ENCODE measurements around the gene FRY.

The FRY gene

GRCh38 chr13:32136716-32137115 lies 105.1 kb downstream of the FRY start:
- DNase-seq = no peak

GRCh38 chr13:32139251-32139650 lies 107.7 kb downstream of the FRY start:
- no peak for DNase-seq

- DNase-seq = no peak
These were observed 108.5 kb downstream of the FRY start for GRCh38 chr13:32140109-32140508.

- DNase-seq = no peak
These were observed 109.9 kb downstream of the FRY start for GRCh38 chr13:32141462-32141861.

GRCh38 chr13:32142115-32142514 lies 110.5 kb downstream of the FRY start:
- DNase-seq = no peak

GRCh38 chr13:32142956-32143375 lies 111.4 kb downstream of the FRY start:
- no peak for DNase-seq

GRCh38 chr13:32147193-32147592 lies 115.6 kb downstream of the FRY start:
- no peak for DNase-seq

GRCh38 chr13:32147976-32148375 lies 116.4 kb downstream of the FRY start:
- no peak for DNase-seq

GRCh38 chr13:32150239-32150638 lies 118.7 kb downstream of the FRY start:
- DNase-seq = no peak

GRCh38 chr13:32150794-32151193 lies 119.2 kb downstream of the FRY start:
- DNase-seq = no peak

- no peak for DNase-seq
These were observed 119.7 kb downstream of the FRY start for GRCh38 chr13:32151240-32151639.

GRCh38 chr13:32153056-32153455 lies 121.5 kb downstream of the FRY start:
- DNase-seq = no peak

GRCh38 chr13:32159137-32159869 lies 127.7 kb downstream of the FRY start:
- no peak for DNase-seq

- no peak for DNase-seq
These were observed 130.9 kb downstream of the FRY start for GRCh38 chr13:32162395-32163005.

GRCh38 chr13:32164622-32165268 lies 133.2 kb downstream of the FRY start:
- no peak for DNase-seq

- no peak for DNase-seq
These were observed 134.2 kb downstream of the FRY start for GRCh38 chr13:32165796-32166195.

- DNase-seq = no peak
These were observed 136.6 kb downstream of the FRY start for GRCh38 chr13:32168131-32168530.

GRCh38 chr13:32170841-32171240 lies 139.3 kb downstream of the FRY start:
- no peak for DNase-seq

- DNase-seq = no peak
These were observed 142.3 kb downstream of the FRY start for GRCh38 chr13:32173881-32174280.

GRCh38 chr13:32174366-32174765 lies 142.8 kb downstream of the FRY start:
- no peak for DNase-seq

GRCh38 chr13:32175307-32175706 lies 143.7 kb downstream of the FRY start:
- DNase-seq = no peak

- no peak for DNase-seq
These were observed 144.4 kb downstream of the FRY start for GRCh38 chr13:32175943-32176342.

- no peak for DNase-seq
These were observed 145.1 kb downstream of the FRY start for GRCh38 chr13:32176696-32177095.

GRCh38 chr13:32178763-32179162 lies 147.2 kb downstream of the FRY start:
- no peak for DNase-seq

All from activated naive CD4-positive, alpha-beta T cell treated with anti-CD3 and anti-CD28 coated beads, Interleukin-2, amount 50 U/mL, for 16 hours (primary cell).